Stimulated activated naive CD8-positive, alpha-beta T cell treated with anti-CD3 and anti-CD28 coated beads, Interleukin-15, Interleukin-2, amounts not matched to agents 100 U/mL and 50 U/mL, for 24 hours (primary cell): ENCODE results near the gene AGPAT2.

ENCODE experiments used
- ATAC-seq: fragments of 150-1000 bp; cut with Tn5 transposase; one replicate; pipeline ENCODE4 v1.10.0; 2021
- DNase-seq: peaks from one replicate; pipeline ENCODE4 v3.0.0; 2021

The AGPAT2 gene

GRCh38 chr9:136661641-136662325 is 25.5 kb downstream of the AGPAT2 start:
- DNase-seq (no peak), ATAC-seq (no peak)

DNA sequence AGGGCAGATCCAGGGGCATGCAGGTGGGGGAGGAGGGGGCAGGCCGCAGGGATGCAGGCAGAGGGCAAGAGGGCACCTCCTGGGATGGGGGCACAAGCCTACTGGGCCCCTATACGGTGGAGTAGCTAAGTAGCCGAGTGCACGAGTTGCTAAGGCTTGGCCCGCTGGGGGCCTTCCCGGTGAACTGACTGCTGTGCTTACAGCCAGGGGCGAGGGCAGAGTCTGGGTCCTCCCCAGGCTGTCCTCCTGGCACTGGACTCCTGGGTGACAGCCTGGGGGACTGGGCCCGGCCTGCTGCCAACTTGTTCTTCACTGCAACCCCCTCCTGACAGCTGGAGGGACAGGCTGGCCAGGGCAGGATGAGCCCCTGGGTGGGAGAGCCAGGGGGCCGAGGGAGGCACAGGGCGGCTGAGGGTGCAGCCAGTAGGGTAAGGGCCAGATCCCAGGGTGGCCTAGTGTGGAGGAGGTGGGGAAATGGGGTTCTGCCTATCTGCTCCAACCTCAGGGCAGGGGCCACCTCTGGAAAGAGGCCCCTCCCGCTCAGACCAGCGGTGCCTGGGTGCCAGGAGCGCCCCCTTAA is 26.2 kb downstream of the AGPAT2 start:
- no peak for DNase-seq
- ATAC-seq = no peak

DNA sequence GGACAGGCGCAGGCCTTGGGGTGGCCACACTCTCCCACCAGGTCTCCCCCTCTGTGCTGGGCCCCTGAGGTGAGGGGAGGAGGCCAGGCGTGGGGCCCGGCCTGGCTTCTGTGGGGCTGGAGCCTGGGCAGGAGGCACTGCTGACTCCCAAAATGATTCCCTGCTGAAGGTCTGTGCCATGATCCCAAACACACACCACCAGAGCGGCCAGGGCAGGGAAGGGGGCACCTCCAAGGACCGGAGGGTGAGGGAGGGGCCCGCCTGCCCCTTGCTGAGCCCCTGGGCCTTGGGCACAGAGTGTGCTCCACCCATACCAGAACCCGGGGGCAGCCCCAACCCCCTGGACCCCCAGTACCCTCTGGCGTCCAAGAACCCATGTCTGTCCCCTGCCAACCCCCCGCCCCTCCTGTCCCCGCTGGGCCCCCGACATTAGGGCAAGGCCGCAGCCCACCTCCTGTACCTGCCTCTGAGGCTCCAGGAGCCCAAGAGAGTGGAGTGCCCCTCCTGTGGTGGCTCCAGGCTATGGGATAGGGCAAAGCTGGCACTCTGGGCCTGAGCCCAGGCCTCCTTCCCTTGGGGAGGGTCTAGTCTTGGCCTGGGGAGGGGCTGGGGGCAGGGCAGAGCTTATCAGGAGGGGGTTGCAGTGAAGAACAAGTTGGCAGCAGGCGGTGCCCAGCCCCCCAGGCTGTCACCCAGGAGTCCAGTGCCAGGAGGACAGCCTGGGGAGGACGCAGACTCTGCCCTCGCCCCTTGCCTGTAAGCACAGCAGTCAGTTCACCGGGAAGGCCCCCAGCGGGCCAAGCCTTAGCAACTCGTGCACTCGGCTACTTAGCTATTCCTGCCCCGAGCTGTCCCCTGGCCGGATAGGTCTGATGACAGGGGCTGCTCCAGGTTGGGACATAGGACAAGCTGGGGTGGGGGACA is 27.1 kb downstream of the AGPAT2 start:
- DNase-seq (no peak), ATAC-seq (no peak)

DNA sequence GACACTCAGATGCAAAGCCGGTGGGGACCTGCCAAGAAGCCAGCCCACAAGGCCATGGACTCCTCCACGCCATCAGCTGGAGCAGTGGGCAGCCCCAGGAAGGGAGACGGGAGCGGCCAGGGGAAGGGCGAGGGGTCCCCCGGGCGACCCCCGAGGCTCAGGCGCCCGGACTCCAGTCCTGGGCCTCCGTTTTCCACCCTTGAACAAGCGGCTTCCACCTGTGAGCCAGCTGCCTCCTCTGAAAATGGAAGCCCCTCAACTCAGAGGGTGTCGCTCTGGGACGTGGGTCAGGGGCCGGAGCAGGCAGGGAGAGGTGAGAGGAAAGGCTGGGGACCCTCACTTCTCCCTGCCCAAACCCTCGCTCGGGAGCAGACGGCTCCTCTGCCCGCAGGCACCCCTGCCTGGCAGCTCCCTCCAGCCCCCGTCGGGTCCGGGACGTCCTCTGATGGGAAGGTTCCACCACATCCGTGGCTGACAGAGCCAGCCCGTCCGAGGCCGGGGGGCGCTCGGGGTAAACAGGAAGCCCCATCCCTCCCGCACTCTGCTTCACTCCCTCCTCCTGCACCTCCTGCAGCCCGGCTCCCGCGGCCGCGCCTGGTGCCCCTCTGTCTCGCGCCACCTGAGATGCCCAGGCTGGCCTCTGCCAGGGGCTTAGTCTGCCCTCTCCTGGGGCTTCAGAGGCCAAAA is 28.3 kb downstream of the AGPAT2 start:
- no peak for DNase-seq

GRCh38 chr9:136657974-136658848 is 29.0 kb downstream of the AGPAT2 start:
- no peak for ATAC-seq

More for the DNA sequence above, 28.3 kb downstream of the AGPAT2 start:
- no peak for ATAC-seq

GRCh38 chr9:136656795-136657611 is 30.3 kb downstream of the AGPAT2 start:
- no peak for DNase-seq
- no peak for ATAC-seq

More at GRCh38 chr9:136657974-136658848, 29.0 kb downstream of the AGPAT2 start:
- DNase-seq = no peak

- ATAC-seq (no peak), DNase-seq (no peak)
These were observed 31.0 kb downstream of the AGPAT2 start for GRCh38 chr9:136656183-136656738.

- ATAC-seq = no peak
- no peak for DNase-seq
These were observed 31.6 kb downstream of the AGPAT2 start for GRCh38 chr9:136655536-136656182.

- ATAC-seq (peak; percentile 20), DNase-seq (no peak)
These were observed 32.3 kb downstream of the AGPAT2 start for GRCh38 chr9:136654820-136655535.

DNA sequence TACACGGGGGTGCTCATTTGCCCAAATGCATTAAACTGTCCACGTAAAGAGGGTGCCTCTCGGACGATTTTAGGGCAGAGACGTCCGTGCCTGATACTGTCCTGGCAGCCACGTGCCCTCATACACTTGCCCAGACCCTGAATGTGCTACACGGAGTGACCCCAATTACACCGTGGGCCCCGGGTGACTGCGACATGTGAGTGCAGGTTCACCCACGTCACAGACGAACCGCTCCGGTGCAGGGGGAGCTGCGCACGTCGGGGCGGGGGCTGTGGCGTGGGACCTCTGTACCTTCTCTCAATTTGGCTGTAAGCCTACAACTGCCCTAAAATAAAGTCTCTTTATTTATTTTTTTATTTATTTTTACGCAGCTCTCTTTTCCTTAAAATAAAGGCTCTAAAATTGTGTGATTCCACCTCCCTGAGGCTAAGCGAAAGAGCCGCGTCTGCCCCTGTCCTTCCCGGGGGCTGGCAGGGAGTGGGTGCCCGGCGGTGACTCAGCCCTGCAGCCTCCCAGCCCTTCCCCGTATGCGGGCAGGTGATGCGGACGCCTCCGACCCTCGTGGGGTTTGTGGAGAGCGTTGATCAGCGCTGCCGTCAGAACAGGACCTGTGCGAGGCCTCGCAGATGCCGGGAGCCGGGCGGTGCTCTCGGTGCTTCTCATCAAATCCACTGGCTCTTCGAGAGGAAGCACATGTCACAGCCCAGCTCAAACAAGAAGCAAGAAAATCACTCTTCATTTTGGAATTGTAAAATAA is 33.8 kb downstream of the AGPAT2 start:
- no peak for ATAC-seq

GRCh38 chr9:136651860-136652259 is 35.4 kb downstream of the AGPAT2 start:
- ATAC-seq (no peak), DNase-seq (no peak)

More for the DNA sequence above, 33.8 kb downstream of the AGPAT2 start:
- no peak for DNase-seq

GRCh38 chr9:136650648-136651047 is 36.6 kb downstream of the AGPAT2 start:
- DNase-seq = no peak
- ATAC-seq = no peak

DNA sequence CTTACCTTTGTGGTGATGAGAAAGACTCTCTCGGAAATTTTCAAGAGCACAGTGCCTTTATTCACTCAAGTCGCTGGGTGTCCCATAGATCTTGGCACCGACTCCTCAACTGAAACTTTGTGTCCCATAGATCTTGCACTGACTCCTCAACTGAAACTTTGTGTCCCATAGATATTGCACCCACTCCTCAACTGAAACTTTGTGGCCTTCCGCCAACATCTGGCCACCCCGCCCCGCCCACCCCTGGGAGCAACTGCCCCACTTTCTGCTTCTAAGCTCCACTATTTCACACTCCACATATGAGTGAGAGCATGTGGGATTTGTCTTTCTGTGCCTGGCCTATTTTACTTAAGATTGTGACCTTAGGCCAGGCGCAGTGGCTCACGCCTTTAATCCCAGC is 37.2 kb downstream of the AGPAT2 start:
- DNase-seq (no peak), ATAC-seq (no peak)

GRCh38 chr9:136648751-136649150 is 38.5 kb downstream of the AGPAT2 start:
- DNase-seq (no peak), ATAC-seq (no peak)

DNA sequence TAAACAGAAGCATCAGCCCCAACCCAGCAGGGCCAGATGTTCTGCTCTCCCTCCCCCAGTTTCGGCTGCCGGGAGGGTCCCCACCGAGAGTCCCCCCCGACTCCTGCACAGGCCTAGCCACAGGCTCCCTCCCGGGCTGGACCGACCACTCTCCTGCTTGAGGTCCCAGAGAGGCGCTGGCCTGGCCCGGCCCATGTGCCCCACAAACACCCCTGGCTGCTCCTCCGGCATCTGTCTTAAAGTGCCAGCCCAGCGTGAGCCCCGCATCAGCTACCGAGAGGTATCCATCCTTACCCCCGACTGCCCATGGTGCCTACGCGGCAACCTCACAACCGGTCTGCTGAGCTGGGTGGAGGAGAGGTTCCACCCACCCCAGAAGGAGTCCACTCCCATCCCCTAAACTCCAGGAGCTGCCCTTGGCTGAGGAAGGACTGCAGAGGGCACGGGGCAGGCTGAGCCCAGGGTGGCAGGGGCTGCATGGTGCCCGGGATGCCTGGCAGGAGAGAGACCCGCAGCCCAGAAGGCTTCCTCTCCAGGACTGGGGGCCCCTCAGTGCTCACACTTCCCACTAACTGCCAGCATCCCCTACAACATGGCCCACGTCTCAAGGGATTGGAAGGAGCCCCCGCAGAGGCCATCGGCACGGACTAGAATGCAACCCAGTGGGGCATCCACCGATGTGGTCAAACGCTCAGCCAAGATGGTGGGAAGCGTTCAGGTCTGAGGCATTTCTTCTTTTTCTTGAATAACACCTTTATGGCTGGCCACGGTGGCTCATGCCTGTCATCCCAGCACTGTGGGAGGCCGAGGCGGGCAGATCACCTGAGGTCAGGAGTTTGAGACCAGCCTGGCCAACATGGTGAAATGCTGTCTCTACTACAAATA is 40.2 kb downstream of the AGPAT2 start:
- DNase-seq = no peak
- no peak for ATAC-seq

DNA sequence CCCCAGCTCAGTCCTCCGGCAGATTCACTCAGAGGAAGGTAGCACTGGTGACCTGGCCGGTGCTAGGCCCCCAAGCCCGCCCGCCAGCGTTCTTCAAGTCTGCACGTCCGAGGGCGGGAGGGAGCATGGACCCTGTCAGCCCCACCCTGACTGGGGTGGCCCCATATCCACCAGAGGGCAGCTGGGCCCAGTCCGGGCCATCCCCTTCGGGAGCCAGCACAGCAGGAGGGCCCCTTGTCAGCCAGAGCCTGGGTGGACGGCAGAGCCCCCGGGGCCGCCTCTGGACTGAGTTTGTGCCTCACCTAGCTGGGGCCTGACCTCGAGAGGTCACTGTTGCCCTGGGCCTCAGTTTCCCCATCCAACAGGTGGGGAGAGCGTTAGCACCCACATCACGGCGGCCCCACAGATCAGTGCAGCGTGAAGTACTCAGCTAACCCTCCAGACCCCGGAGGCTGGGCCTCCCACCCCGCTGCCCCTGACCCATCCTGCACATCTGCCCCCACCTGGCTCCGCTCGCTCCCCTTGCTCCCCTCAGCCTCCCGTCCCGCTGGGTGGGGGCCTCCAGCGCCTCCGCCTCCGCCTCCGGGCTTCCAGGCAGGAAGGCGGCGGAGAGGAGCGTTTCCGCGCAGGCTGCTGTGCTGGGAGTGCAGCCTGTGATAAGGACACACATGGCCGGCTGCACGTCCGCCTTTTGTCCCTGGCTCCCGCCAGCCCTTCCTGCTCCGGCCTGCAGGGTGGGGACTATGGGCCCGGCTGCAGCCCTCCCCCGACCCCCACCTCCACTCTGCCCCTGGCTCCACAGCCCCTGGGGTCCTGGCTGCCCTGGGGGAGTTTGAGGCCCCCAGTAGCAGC is 41.1 kb downstream of the AGPAT2 start:
- ATAC-seq (no peak), DNase-seq (no peak)
